ENCODE measurements around the gene NEK6. TPM values are rescaled to one million over a fixed set of nuclear protein-coding genes. Genes with fewer than 3 reads are reported as not detected.

NEK6 gene
- total and polyA plus RNA-seq, 4 donors = 19.0 to 86.2 (median 53.1) TPM

DNA sequence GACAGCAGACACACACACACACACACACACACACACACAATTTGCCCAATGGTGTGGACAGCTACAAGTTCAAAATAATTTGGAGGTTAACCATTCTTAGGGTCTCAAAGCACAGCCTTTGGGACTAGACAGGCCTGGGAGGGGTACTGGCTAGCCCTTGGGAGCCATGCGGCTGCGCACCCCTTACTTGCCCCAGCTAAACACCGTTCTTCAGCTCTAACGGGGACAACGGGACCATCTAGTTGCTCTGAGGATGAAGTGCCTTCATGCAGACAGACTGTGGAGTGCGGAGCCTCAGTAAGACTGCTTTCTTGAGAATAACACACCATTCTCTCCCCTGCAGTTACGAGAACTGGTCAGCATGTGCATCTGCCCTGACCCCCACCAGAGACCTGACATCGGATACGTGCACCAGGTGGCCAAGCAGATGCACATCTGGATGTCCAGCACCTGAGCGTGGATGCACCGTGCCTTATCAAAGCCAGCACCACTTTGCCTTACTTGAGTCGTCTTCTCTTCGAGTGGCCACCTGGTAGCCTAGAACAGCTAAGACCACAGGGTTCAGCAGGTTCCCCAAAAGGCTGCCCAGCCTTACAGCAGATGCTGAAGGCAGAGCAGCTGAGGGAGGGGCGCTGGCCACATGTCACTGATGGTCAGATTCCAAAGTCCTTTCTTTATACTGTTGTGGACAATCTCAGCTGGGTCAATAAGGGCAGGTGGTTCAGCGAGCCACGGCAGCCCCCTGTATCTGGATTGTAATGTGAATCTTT, 92.9 kb downstream of the NEK6 start:
- WGBS, 2 donors = 94 to 95% methylated on average over 16 of the region's 16 CpGs
- ATAC-seq (ENCODE audit: insufficient read depth, low FRiP score) (no peak), DNase-seq (no peak)
- H3K4me1 ChIP-seq (ENCODE audit: control insufficient read depth in 5 of 5, insufficient read depth in 5 of 5, low read length in 5 of 5) = no peaks in the 10 kb centered on the region
- H3K9me3 ChIP-seq (ENCODE audit: control insufficient read depth in 4 of 4, insufficient read depth in 3 of 4, low read length in 3 of 4) = peaks cover 0 to 2% (median 0%) of the 10 kb centered on the region in 4 donors
- TF ChIP-seq, protein P1, sequence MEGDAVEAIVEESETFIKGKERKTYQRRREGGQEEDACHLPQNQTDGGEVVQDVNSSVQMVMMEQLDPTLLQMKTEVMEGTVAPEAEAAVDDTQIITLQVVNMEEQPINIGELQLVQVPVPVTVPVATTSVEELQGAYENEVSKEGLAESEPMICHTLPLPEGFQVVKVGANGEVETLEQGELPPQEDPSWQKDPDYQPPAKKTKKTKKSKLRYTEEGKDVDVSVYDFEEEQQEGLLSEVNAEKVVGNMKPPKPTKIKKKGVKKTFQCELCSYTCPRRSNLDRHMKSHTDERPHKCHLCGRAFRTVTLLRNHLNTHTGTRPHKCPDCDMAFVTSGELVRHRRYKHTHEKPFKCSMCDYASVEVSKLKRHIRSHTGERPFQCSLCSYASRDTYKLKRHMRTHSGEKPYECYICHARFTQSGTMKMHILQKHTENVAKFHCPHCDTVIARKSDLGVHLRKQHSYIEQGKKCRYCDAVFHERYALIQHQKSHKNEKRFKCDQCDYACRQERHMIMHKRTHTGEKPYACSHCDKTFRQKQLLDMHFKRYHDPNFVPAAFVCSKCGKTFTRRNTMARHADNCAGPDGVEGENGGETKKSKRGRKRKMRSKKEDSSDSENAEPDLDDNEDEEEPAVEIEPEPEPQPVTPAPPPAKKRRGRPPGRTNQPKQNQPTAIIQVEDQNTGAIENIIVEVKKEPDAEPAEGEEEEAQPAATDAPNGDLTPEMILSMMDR (IDR thresholded peaks at IDR 0.05; ENCODE audit: control extremely low read depth, extremely low read depth) = no peak
- peaks cover 9 to 80% (median 50%) of the 10 kb centered on the region in 4 donors for H3K36me3 ChIP-seq (ENCODE audit: control insufficient read depth in 4 of 4, insufficient read depth in 4 of 4, low read length in 4 of 4)
- H3K4me3 ChIP-seq = no peak overlapping the region
- H3K27ac ChIP-seq (ENCODE audit: low read depth in 1 of 2, low read length in 1 of 2) = no peak overlapping the region
- H3K27me3 ChIP-seq (ENCODE audit: control insufficient read depth in 3 of 3, insufficient read depth in 3 of 3, low read length in 2 of 3) = no peaks in the 10 kb centered on the region
- no peak overlapping the region for H3K9ac ChIP-seq (ENCODE audit: insufficient read depth in 1 of 2, low read length in 2 of 2)

DNA sequence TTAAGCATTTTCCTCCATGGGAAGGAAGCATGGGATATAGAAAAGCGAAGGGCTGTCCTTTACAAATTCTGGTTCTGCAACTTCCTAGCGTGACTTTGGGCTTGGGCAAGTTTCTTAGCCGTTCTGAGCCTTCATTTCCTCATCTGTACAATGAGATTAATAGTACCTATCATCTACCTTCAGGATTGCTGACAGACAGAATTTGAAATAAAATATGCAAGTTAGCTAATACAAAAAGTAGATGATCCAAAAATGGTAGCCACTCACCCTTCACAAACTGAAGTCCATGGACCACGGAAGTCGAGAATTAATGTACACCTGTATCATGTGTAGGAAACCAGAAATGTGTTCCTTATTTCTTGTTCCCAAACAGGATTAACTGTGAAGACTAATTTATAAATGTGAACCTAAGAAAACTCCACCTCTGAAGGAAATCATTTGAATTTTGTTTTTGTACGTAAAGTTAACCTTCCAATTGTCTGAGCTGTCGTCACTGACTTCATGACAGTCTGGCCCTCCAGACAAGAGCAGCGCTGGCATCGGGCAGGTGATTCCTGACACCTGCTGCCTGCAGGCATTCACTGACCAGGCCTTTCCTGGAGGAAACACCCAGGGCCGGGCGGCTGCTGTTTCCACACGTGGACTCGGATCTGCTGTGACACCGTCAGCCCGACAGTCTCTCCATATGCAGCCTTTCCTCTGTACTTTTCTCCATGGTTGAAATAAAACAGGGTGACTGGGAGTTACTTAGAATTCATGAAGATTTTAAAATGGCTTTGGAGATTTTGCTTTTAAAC, 94.1 kb downstream of the NEK6 start:
- H3K27ac ChIP-seq (ENCODE audit: low read depth in 1 of 2, low read length in 1 of 2) = no peak overlapping the region
- 74 to 89% methylated on average over 15 of the region's 15 CpGs for WGBS, 2 donors
- TF ChIP-seq, protein P1 (IDR thresholded peaks at IDR 0.05; ENCODE audit: control extremely low read depth, extremely low read depth) = no peak
- ATAC-seq (ENCODE audit: insufficient read depth, low FRiP score) (no peak), DNase-seq (no peak)
- peaks cover 12 to 74% (median 56%) of the 10 kb centered on the region in 4 donors for H3K36me3 ChIP-seq (ENCODE audit: control insufficient read depth in 4 of 4, insufficient read depth in 4 of 4, low read length in 4 of 4)
- H3K9me3 ChIP-seq (ENCODE audit: control insufficient read depth in 4 of 4, insufficient read depth in 3 of 4, low read length in 3 of 4) = no peaks in the 10 kb centered on the region
- no peaks in the 10 kb centered on the region for H3K27me3 ChIP-seq (ENCODE audit: control insufficient read depth in 3 of 3, insufficient read depth in 3 of 3, low read length in 2 of 3)
- H3K4me1 ChIP-seq (ENCODE audit: control insufficient read depth in 5 of 5, insufficient read depth in 5 of 5, low read length in 5 of 5) = no peaks in the 10 kb centered on the region
- no peak overlapping the region for H3K9ac ChIP-seq (ENCODE audit: insufficient read depth in 1 of 2, low read length in 2 of 2)
- no peak overlapping the region for H3K4me3 ChIP-seq

DNA sequence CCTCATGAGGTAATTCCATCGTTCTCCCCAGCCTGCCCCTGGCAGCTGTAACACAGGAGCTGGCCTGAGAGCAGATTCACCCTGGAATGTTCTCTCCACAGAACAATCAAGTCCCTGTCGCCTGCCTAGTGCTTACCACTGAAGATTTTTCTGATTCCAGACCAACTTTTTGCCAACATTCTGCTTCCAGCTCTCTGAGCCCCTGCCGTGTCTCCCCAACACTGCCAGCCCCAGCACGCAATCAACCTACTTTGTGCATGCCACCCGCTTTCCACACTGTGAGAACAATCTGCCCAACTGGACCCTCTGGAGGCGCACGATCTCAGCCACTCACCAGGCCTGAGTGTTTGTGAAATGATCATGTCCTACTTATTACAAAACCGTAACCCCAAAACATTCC, 94.9 kb downstream of the NEK6 start:
- 73 to 89% methylated on average over 8 of the region's 8 CpGs for WGBS, 2 donors
- Histone ChIP-seq H3K27me3 (ENCODE audit: control insufficient read depth in 3 of 3, insufficient read depth in 3 of 3, low read length in 2 of 3) (no peaks in the 10 kb centered on the region), H3K36me3 (ENCODE audit: control insufficient read depth in 4 of 4, insufficient read depth in 4 of 4, low read length in 4 of 4) (peaks cover 12 to 68% (median 53%) of the 10 kb centered on the region in 4 donors), H3K9me3 (ENCODE audit: control insufficient read depth in 4 of 4, insufficient read depth in 3 of 4, low read length in 3 of 4) (no peaks in the 10 kb centered on the region), H3K4me1 (ENCODE audit: control insufficient read depth in 5 of 5, insufficient read depth in 5 of 5, low read length in 5 of 5) (no peaks in the 10 kb centered on the region), H3K27ac (ENCODE audit: low read depth in 1 of 2, low read length in 1 of 2) (no peak overlapping the region), H3K4me3 (no peak overlapping the region), H3K9ac (ENCODE audit: insufficient read depth in 1 of 2, low read length in 2 of 2) (no peak overlapping the region)
- ATAC-seq (ENCODE audit: insufficient read depth, low FRiP score) (no peak), DNase-seq (no peak)
- TF ChIP-seq, protein P1 (IDR thresholded peaks at IDR 0.05; ENCODE audit: control extremely low read depth, extremely low read depth) = no peak
